Measurements from ENCODE around the gene MGLL. TPM values are rescaled to one million over a fixed set of nuclear protein-coding genes. Genes with fewer than 3 reads are reported as not detected.

Gene MGLL
- total and polyA plus RNA-seq, 8 donors, result 3.3 to 11.4 (median 6.6) TPM

GRCh38 chr3:127676456-127676855, 145.9 kb downstream of the MGLL start:
- Histone ChIP-seq H3K27me3 (no peaks in the 10 kb centered on the region), H3K4me3 (no peak overlapping the region), H3K9me3 (no peaks in the 10 kb centered on the region), H3K36me3 (no peaks in the 10 kb centered on the region), H3K4me1 (peaks cover 0 to 5% (median 4%) of the 10 kb centered on the region in 3 donors), H3K27ac (no peak overlapping the region)
- FAIRE-seq, result no peak
- no peak for ATAC-seq
- DNase-seq, result peak in 2 of 6 donors; percentile 12 to 46
- intact Hi-C loops (cut with DNase I), result no loop called here
- 74 to 88% methylated on average over 4 of the region's 4 CpGs for WGBS, 2 donors
- TF ChIP-seq CTCF (IDR thresholded peaks at IDR 0.05), result no peak

GRCh38 chr3:127675651-127676391, 146.5 kb downstream of the MGLL start:
- FAIRE-seq, result no peak

GRCh38 chr3:127674790-127675189, 147.5 kb downstream of the MGLL start:
- DNase-seq, result peak in 1 of 6 donors; percentile 32
- intact Hi-C loops (cut with DNase I), result no loop called here
- H3K27ac ChIP-seq, result no peak overlapping the region
- WGBS, 2 donors, result 89 to 94% methylated on average over 8 of the region's 8 CpGs
- H3K4me1 ChIP-seq, result peaks cover 0 to 6% (median 4%) of the 10 kb centered on the region in 3 donors
- H3K36me3 ChIP-seq, result no peaks in the 10 kb centered on the region
- no peaks in the 10 kb centered on the region for H3K9me3 ChIP-seq
- no peak for TF ChIP-seq CTCF (IDR thresholded peaks at IDR 0.05)
- no peak for FAIRE-seq
- H3K4me3 ChIP-seq, result no peak overlapping the region
- no peak for ATAC-seq
- no peaks in the 10 kb centered on the region for H3K27me3 ChIP-seq

More at GRCh38 chr3:127675651-127676391, 146.5 kb downstream of the MGLL start:
- intact Hi-C loops (cut with DNase I), result no loop called here
- Histone ChIP-seq H3K4me3 (no peak overlapping the region), H3K27me3 (no peaks in the 10 kb centered on the region), H3K36me3 (no peaks in the 10 kb centered on the region), H3K9me3 (no peaks in the 10 kb centered on the region), H3K27ac (no peak overlapping the region), H3K4me1 (peaks cover 0 to 6% (median 4%) of the 10 kb centered on the region in 3 donors)
- peak in 2 of 6 donors; percentile 11 to 30 for DNase-seq
- ATAC-seq, result no peak
- TF ChIP-seq CTCF (IDR thresholded peaks at IDR 0.05), result no peak
- WGBS, 2 donors, result 90 to 93% methylated on average over 29 of the region's 29 CpGs

- 83 to 89% methylated on average over 17 of the region's 17 CpGs for WGBS, 2 donors
- Histone ChIP-seq H3K4me3 (peak overlapping the region in 2 of 4 donors; percentile 80 to 93), H3K4me1 (peaks cover 0 to 6% (median 4%) of the 10 kb centered on the region in 3 donors), H3K9me3 (no peaks in the 10 kb centered on the region), H3K27me3 (no peaks in the 10 kb centered on the region), H3K36me3 (no peaks in the 10 kb centered on the region), H3K27ac (no peak overlapping the region)
- DNase-seq (peak in 1 of 6 donors; percentile 44), ATAC-seq (no peak), FAIRE-seq (no peak)
- intact Hi-C loops (cut with DNase I), result no loop called here
- TF ChIP-seq CTCF (IDR thresholded peaks at IDR 0.05), result no peak
Observed at GRCh38 chr3:127674101-127674721, 148.1 kb downstream of the MGLL start.

Data from pancreas (tissue), 10 donors.